Stimulated activated CD4-positive, alpha-beta T cell treated with anti-CD3 and anti-CD28 coated beads, Interleukin-12 subunit alpha, Interleukin-12 subunit beta, amount 100 ng/mL, for 48 hours (primary cell): ENCODE results near the gene GPR137.

Experiments used
- DNase-seq, 3 donors: peaks; one replicate each; pipeline ENCODE4 v3.0.0-alpha.2; 2020; ENCODE audit warnings: low read depth in 2 of 3, low spot score in 1 of 3

The GPR137 gene

GRCh38 chr11:64284048-64284961 is 1.3 kb upstream of the GPR137 start, which contains the start of gene BAD:
Gene BAD, minus strand, starts transcription at chr11:64284665. Its CDS starts 297 bp downstream, at chr11:64284368.
- peak; percentile 89 to 92 (median 91) for DNase-seq

DNA sequence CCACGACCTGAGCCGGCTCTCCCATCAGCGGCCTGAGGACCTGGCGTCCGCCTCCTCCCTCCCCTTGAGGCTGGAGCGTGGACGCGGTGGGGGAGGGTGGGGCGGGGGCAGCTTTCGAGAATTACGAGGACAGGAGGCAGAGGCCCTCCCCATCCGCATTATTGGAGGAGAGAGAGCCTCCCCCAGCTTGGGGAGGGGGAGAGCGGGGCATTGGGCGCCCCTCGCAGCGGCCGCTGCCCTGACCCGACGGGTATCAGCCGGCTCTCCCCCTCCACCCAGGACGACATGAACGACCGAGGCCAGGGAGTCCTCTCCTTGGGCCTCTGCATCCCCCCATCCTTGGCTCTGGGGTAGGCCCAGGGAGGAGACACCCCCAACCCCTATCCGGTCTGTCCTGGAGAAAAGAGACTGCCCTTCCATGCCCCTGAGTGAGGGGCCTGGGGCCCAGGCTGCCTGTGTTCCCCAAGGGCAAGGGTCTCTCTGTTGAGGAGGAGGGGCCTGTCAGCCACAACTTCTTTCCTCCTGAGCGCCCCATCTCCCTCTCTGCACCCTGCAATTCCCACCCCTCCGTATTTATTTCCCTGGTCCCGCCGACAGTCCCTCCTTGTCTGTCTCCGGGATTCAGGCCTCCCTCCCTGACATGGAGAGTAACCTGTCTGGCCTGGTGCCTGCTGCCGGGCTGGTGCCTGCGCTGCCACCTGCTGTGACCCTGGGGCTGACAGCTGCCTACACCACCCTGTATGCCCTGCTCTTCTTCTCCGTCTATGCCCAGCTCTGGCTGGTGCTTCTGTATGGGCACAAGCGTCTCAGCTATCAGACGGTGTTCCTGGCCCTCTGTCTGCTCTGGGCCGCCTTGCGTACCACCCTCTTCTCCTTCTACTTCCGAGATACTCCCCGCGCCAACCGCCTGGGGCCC is 495 bp downstream of the GPR137 start:
- no peak for DNase-seq

DNA sequence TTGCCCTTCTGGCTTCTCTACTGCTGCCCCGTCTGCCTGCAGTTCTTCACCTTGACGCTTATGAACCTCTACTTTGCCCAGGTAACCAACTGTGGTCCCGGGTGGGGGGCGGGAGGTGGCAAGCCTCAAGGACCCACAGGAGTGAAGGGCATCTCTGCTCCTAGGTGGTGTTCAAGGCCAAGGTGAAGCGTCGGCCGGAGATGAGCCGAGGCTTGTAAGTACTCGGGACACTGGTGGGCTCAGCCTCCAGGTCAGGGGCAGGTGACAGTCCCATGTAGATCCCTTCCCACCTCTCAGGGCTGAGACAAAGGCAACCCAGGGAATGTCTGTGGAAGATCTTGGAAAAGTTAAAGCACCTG is 1.1 kb downstream of the GPR137 start:
- no peak for DNase-seq

GRCh38 chr11:64287676-64288352 is 2.2 kb downstream of the GPR137 start:
- no peak for DNase-seq

- DNase-seq, result no peak
These were observed 2.7 kb downstream of the GPR137 start for GRCh38 chr11:64288353-64288750.

DNA sequence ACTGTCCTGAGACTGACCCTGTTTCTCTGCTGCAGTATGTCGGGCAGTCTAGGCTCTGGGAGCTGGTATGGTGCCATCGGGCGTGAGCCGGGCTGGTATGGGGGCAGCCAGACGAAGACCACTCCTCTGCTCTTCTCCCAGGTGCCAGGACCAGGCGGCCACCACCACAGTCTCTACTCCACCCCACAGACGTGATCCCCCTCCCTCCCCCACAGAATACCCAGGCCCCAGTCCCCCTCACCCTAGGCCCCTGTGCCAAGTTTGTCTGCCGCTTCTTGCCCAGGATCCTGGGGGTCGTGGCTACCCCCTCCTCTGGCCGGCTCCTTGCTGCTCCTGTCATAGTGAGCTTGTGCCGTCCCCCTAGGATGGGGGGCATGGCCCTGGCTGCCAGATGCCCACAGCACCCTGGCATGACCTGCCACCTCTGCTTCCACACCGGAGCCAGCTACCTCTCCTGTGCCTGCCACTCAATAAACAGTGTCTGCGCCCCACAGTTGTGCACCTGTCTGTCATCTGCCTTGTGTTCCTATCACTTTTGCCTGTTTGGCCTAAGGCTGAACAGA is 3.4 kb downstream of the GPR137 start:
- DNase-seq, result no peak

DNA sequence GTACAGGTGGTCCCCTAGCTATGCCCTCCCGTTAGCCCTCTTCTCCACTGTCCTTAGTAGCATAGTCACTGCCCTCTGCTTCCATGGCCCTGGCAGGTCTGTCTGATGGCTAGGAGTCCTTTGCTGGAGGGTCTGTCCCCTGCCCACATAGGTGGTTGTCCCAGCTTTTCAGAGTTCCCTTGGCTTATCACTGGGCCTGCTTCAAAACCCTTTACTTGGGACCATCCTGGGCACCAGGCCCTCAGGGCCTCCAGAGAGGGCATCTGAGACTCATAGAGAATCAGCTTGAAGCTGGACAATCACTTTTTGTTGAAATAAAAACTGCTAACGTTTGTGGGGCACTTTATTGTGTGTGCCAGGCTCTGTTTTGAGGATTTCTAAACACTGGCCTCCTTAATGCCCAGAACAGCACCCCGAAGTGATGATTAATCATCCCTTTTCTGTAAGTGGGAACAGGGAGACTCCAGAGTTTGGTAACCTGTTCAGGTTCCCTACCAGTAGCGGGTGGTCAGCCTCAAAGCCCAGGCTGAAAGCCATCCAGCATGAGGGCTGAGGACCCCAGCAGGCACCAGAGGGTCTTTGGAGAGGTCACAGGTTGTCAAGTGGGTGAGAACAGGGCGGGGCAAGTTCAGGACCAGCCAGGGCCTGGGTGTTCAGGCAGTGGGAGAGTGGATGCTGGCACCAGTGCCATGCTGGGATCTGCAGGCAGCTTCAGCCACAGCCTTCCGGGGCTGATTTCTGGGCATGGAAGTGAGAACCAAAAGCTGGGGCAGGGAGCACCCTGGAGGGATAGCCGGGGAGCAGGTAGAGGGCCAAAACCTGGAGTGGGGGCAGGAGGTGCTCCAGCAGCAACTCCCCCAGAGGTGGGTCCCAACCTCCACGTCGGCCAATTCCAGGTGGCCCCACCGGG is 5.0 kb downstream of the GPR137 start:
- DNase-seq, result no peak

DNA sequence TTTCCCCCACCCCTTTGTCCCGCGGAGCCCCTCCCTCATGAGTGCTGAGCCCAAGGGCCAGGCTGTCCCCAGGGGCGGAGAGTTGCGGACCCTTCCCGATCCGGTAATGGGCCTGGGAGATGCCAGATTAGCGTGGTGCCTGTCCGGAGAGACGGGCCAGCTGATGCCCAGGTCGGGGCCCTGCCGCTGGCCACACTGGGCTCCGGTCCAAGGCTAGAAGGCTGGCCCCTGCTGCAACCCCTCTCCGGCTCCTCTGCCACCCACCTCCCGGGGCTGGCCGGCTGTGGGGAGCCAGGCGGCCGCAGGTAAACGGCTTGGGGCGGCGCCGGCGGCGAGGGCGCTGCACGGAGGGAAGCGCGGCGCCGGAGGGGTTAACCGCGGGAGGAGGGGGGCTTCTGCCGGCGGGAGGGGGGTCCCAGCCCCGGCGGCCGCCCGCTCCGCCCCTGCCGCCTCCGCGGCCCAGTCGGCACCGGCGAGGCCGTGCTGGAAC is 5.7 kb downstream of the GPR137 start, which contains the start of gene KCNK4:
Gene KCNK4 (plus strand): TSS at position 41 of the 490 bp plus-strand sequence. CDS start 1,717 bp downstream, outside the sequence.
- DNase-seq, result no peak

- no peak for DNase-seq
These were observed 6.3 kb downstream of the GPR137 start for GRCh38 chr11:64291752-64292459.

GRCh38 chr11:64292460-64293254 is 7.0 kb downstream of the GPR137 start:
- no peak for DNase-seq

GRCh38 chr11:64294774-64295173 is 9.1 kb downstream of the GPR137 start:
- no peak for DNase-seq

- no peak for DNase-seq
These were observed 10.1 kb downstream of the GPR137 start for GRCh38 chr11:64295760-64296159.

DNA sequence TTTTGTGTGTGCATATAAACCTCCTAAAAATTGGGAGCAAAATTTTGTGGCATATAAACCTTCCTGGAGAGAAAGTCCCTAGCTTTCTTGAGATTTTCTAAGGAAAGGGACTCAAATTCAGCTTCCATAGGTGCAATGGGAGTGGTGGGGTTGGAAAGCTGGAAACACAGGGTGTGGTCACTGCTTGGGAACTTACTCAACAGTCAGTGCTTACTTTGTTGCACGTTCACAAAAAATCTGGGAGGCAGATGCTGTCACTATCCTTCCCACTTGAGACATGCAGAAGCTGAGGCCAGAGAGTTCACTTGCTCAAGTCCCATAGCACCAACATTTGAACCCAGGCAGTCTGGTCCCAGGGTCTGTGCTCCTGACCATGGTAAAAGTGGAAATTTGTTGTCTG is 10.6 kb downstream of the GPR137 start:
- no peak for DNase-seq

- no peak for DNase-seq
These were observed 11.4 kb downstream of the GPR137 start for GRCh38 chr11:64296830-64297698.

GRCh38 chr11:64297699-64298358 is 12.2 kb downstream of the GPR137 start:
- DNase-seq, result no peak

GRCh38 chr11:64298966-64299846 is 13.6 kb downstream of the GPR137 start:
- DNase-seq, result no peak
